ENCODE measurements around the gene TCTN3.
A peak's percentile ranks its signal among the peaks of the same experiment; 100 is the strongest.

The TCTN3 gene

DNA sequence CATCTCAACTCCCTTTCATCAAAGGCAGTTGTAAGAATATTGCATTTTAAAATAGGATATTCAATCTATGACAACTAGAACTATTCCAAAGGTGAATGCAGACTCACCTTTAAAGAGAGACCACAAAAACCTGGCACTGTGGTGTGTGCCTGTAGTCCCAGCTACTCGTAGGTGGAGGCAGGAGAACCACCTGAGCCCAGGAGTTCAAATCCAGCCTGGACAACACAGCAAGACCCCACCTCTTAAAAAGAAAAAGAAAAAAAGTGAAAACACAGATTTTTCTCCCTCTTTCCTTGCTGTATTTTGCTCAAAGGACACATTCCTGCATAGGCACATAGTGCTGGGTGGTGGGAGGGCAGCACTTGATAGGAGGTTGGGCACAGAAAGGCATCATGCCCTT lies 36.5 kb downstream of the TCTN3 start:
- DNase-seq (ENCODE audit: extremely low read depth, low read depth), result no peak
- TF ChIP-seq, protein P1, sequence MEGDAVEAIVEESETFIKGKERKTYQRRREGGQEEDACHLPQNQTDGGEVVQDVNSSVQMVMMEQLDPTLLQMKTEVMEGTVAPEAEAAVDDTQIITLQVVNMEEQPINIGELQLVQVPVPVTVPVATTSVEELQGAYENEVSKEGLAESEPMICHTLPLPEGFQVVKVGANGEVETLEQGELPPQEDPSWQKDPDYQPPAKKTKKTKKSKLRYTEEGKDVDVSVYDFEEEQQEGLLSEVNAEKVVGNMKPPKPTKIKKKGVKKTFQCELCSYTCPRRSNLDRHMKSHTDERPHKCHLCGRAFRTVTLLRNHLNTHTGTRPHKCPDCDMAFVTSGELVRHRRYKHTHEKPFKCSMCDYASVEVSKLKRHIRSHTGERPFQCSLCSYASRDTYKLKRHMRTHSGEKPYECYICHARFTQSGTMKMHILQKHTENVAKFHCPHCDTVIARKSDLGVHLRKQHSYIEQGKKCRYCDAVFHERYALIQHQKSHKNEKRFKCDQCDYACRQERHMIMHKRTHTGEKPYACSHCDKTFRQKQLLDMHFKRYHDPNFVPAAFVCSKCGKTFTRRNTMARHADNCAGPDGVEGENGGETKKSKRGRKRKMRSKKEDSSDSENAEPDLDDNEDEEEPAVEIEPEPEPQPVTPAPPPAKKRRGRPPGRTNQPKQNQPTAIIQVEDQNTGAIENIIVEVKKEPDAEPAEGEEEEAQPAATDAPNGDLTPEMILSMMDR (IDR thresholded peaks at IDR 0.05; ENCODE audit: low read depth, low read length), result no peak

DNA sequence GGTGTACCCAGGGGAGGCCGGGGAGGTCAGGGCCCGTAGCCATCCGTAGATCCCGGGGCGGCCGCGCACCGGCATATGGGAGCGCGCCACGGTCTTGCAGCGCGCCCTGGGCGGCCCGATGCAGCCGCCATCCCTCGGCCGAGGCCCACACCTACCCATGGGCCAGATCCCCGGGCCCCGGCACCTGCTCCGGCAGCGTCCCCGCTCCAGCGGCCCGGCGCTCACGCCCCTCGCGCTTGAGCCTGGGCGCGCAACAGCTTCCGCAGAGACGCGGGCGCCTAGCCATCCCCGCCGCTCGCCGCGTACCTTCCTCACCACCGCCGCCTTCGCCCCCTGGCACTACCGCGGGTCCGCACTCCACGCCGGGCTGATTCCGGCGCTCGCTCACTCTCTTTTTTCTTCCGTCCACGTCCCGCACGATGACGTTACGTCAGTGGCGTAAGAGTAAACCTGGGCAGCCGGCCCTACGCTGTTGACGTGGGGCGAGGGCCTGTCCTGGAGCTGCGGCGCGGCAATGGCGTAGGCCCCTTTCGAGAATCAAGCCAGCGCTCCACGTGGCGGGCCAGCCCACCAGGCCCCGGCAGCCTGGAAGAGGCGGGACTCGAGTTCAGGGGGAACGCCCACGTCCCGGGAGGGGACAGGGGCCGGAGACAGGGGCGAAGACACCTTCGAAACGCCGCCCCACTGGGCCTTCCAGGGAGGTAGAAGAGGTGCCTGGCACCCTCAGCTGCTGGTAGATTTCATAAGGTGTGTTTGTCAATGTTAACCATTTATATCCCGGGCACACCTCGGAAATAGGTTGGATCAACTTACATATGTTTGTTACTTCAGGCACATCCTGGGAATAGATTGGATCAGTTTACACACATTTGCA lies 37.2 kb downstream of the TCTN3 start, which contains the start of gene ALDH18A1:
ALDH18A1 (minus strand) TSS at position 421 of the 874 bp plus-strand sequence. CDS start 3,334 bp downstream, outside the sequence.
- peak; percentile 73 for DNase-seq (ENCODE audit: extremely low read depth, low read depth)
- TF ChIP-seq, protein P1 (IDR thresholded peaks at IDR 0.05; ENCODE audit: low read depth, low read length), result no peak

DNA sequence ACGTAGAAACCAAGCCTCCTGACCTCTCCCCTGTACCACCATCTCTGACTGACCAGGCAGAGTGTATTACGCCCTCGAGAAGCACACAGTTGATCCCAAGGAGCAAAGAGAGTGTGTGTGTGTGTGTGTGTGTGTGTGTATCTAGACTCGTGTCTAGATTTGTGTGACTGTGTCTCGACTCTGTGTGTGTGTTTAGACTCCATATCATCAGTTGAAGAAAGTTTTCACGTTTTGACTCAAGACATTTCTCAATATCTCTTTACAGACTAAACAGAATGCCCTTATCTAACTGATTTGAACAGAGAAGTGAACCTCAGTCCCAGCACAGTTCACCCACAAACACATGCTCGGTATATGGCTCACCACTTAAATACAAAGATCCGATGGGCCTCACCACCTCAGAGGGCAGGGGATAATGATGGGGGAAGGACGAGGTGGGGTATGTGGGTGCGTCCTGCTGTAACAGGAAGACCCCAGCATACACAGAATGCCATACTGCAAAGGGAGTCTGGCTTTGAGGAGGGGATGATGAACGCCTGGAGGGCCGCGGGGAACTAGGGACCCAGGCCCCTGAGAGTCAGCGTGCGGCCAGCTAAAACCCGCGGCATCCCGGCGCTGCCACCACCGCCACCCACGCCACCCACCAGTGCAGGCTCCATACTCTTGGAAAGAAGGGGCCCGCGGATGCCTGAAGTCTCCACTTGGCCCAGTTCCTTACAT lies 38.0 kb downstream of the TCTN3 start:
- no peak for DNase-seq (ENCODE audit: extremely low read depth, low read depth)
- TF ChIP-seq, protein P1 (IDR thresholded peaks at IDR 0.05; ENCODE audit: low read depth, low read length), result no peak

DNA sequence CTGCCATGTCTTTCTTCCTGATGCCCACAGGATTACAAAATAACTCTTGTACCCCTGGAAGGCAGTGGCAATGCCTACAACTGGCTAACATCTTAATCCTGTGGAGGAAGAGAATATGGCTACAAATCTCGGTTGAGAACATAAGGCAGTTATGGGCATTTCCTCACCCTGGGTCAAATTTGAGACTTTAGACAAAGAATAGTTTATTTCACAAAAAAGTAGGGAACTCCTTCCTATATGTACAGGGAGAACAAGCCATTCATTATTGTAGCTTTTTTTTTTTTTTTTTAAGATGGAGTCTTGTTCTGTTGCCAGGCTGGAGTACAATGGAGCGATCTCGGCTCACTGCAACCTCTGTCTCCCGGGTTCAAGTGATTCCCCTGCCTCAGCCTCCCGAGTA lies 39.8 kb downstream of the TCTN3 start:
- TF ChIP-seq, protein P1 (IDR thresholded peaks at IDR 0.05; ENCODE audit: low read depth, low read length), result no peak
- no peak for DNase-seq (ENCODE audit: extremely low read depth, low read depth)

DNA sequence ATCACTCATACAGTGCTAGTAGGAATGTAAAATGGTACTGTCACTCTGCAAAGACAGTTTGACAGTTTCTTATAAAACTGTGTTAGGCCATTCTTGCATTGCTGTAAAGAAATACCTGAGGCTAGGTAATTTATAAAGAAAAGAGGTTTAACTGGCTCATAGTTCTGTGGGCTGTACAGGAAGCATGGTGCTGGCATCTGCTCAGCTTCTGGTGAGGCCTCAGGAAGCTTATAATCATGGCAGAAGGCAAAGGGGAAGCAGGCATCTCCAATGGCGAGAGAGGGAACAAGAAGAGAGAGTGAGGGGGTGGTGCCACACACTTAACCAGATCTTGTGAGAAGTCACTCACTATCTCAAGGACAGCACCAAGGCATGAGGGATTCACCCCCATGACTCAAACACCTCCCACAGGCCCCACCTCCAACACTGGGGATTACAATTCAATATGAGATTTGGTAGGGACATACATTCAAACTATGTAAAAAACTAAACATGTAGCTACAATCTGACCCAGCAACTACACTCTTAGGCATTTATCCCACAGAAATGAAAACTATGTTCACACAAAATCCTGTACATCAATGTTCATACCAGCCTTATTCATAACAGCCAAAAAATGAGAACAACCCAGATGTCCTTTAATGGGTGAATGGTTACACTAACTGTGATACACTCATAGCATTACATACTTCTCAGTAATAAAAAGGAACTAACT lies 42.2 kb downstream of the TCTN3 start:
- TF ChIP-seq, protein P1 (IDR thresholded peaks at IDR 0.05; ENCODE audit: low read depth, low read length), result no peak
- no peak for DNase-seq (ENCODE audit: extremely low read depth, low read depth)

DNA sequence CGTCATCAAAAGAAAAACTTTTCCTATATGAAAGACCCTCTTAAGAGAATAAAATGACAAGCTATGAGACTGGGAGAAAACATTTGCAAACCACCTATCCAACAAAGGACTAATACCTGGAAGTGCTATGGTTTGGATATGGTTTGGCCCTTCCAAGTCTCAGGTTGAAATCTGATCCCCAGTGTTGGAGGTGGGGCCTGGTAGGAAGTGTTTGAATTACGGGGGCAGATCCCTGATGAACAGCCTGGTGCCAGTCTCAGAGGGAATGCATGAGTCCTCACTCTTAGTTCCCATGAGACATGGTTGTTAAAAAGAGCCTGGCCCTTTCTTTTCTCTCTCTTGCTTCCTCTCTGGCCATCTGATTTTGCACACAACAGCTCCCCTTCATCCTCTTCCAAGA lies 43.5 kb downstream of the TCTN3 start:
- TF ChIP-seq, protein P1 (IDR thresholded peaks at IDR 0.05; ENCODE audit: low read depth, low read length), result no peak
- no peak for DNase-seq (ENCODE audit: extremely low read depth, low read depth)
